Activated CD8-positive, alpha-beta T cell treated with anti-CD3 and anti-CD28 coated beads for 36 hours (primary cell): ENCODE data around the gene GPC6. TPM values are rescaled to one million over a fixed set of nuclear protein-coding genes. Genes with fewer than 3 reads are reported as not detected.

Source experiments
- ATAC-seq: fragments of 200-7000 bp; cut with Tn5 transposase; one replicate; pipeline ENCODE4 v1.10.0; 2021; ENCODE audit warnings: mild to moderate bottlenecking, moderate library complexity
- CTCF ChIA-PET: fragments of 350-600 bp; sonication (Branson Sonifier 250); formaldehyde crosslinking; loops from one replicate; lab custom pipeline; 2021; ENCODE audit warnings: antibody characterized with exemption; lab: Charles Lee
- POLR2A ChIA-PET: fragments of 350-600 bp; sonication (Branson Sonifier 250); formaldehyde crosslinking; loops from one replicate; lab custom pipeline; 2021; ENCODE audit warnings: antibody characterized with exemption; lab: Charles Lee
- DNase-seq: peaks from one replicate; pipeline ENCODE4 v3.0.0-alpha.2; 2020
- H3K27ac Mint-ChIP-seq: one replicate; pipeline ENCODE4 v1.8.0; 2021; ENCODE audit warnings: mild to moderate bottlenecking, mixed read lengths
- H3K27me3 Mint-ChIP-seq: one replicate; pipeline ENCODE4 v1.8.0; 2021; ENCODE audit warnings: mixed read lengths
- H3K36me3 Mint-ChIP-seq: one replicate; pipeline ENCODE4 v1.8.0; 2021; ENCODE audit warnings: low read depth, mixed read lengths
- H3K4me1 Mint-ChIP-seq: one replicate; pipeline ENCODE4 v1.8.0; 2021; ENCODE audit warnings: low read depth, mixed read lengths
- H3K4me3 Mint-ChIP-seq: one replicate; pipeline ENCODE4 v1.8.0; 2021; ENCODE audit warnings: mild to moderate bottlenecking, moderate library complexity, mixed read lengths
- H3K9me3 Mint-ChIP-seq: one replicate; pipeline ENCODE4 v1.8.0; 2021; ENCODE audit warnings: mixed read lengths
- intact Hi-C: fragments of 100-400 bp; cut with micrococcal nuclease; formaldehyde crosslinking; loops from one replicate; pipeline ENCODE4 v1.10.0; 2022
- total RNA-seq, 2 experiments: library from RNA; stranded (reverse); gene quantifications; one replicate each; pipeline ENCODE4 v1.2.3, GENCODE V29; 2021
- TF ChIP-seq, protein P1 (sequence below): fragments of 200-600 bp; IDR thresholded peaks from one replicate; pipeline ENCODE4 v1.8.0; 2022; ENCODE audit warnings: antibody characterized with exemption, mild to moderate bottlenecking

GPC6 gene
- total RNA-seq, 2 experiments from 2014 or later, result not detected

DNA sequence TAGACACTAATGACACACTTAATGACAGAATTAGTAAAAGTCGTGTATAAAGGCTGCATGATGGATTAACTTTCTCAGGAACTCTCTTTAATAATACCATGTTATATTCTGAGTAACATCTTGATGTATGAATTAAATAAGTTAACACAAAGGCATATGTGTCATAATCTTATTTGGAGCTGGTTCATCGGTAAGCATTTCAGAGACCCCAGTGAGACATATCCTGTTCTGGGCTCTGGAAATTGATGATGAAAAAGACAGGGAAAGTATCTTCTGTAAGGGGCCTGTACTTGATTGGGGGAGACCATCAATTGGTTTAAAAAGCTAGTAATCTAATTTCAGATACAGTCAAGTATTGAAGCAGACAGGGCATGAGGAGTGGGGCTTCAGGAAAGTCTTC lies 547.9 kb downstream of the GPC6 start:
- TF ChIP-seq, protein P1, sequence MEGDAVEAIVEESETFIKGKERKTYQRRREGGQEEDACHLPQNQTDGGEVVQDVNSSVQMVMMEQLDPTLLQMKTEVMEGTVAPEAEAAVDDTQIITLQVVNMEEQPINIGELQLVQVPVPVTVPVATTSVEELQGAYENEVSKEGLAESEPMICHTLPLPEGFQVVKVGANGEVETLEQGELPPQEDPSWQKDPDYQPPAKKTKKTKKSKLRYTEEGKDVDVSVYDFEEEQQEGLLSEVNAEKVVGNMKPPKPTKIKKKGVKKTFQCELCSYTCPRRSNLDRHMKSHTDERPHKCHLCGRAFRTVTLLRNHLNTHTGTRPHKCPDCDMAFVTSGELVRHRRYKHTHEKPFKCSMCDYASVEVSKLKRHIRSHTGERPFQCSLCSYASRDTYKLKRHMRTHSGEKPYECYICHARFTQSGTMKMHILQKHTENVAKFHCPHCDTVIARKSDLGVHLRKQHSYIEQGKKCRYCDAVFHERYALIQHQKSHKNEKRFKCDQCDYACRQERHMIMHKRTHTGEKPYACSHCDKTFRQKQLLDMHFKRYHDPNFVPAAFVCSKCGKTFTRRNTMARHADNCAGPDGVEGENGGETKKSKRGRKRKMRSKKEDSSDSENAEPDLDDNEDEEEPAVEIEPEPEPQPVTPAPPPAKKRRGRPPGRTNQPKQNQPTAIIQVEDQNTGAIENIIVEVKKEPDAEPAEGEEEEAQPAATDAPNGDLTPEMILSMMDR, result no peak
- ATAC-seq (no peak), DNase-seq (no peak)
- intact Hi-C loops, result no loop called here
- Mint-ChIP-seq H3K9me3 (no peaks in the 10 kb centered on the region), H3K27me3 (no peaks in the 10 kb centered on the region), H3K36me3 (no peaks in the 10 kb centered on the region), H3K4me1 (no peaks in the 10 kb centered on the region), H3K4me3 (no peak overlapping the region), H3K27ac (no peak overlapping the region)
- ChIA-PET CTCF (no interaction called here), POLR2A (no interaction called here)

DNA sequence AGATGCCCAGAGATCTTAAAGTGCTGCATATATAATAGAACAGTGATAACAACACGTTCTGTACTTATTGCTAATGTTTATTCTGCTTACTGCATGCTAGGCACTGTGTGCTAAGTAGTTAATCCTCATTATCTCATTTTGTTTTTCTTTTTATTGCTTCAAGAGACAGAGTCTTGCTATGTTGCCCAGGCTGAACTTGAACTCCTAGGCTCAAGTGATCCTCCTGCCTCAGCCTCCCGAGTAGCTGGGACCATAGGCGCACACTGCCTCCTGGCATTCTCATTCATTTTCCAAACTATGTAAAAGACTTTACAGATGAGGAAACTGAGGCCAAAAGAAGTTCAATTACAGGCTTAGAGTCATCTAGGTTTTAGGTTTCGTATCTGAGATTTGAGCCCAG lies 548.4 kb downstream of the GPC6 start:
- no peaks in the 10 kb centered on the region for H3K36me3 Mint-ChIP-seq
- no peaks in the 10 kb centered on the region for H3K9me3 Mint-ChIP-seq
- no peak overlapping the region for H3K4me3 Mint-ChIP-seq
- no peak overlapping the region for H3K27ac Mint-ChIP-seq
- TF ChIP-seq, protein P1, result no peak
- intact Hi-C loops, result no loop called here
- DNase-seq, result no peak
- ChIA-PET POLR2A (no interaction called here), CTCF (no interaction called here)
- ATAC-seq, result no peak
- H3K4me1 Mint-ChIP-seq, result no peaks in the 10 kb centered on the region
- no peaks in the 10 kb centered on the region for H3K27me3 Mint-ChIP-seq

DNA sequence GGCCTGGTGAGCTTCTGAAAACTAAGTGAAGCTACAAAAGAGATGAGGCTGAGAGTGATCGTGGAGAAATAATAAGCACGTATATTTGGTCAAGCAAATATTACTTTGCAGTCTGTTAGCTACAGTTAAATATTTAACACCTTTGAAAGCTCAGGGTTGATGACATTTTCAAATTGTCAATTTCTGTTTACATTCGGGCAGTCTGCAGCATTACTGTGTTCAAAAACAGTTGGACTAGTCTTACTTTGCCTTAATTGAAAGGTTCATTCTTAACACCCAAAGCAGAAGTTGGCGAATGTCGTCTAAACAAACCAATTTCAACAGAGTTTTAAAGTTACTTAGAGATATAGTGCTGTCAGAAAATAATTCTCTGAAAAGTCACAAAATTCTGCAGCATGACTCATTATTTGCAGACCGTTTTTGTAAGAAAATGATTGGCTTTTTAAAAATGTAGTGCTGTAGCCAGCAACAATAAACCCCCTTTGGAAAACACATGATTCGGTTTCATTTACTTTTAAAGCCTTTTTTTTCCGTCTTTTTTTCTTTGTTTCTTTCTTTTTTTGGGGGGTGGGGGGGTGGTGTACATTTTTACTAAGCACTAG lies 549.0 kb downstream of the GPC6 start:
- Mint-ChIP-seq H3K27me3 (no peaks in the 10 kb centered on the region), H3K27ac (no peak overlapping the region), H3K4me3 (no peak overlapping the region), H3K36me3 (no peaks in the 10 kb centered on the region), H3K4me1 (no peaks in the 10 kb centered on the region), H3K9me3 (no peaks in the 10 kb centered on the region)
- intact Hi-C loops, result no loop called here
- TF ChIP-seq, protein P1, result no peak
- ChIA-PET CTCF (no interaction called here), POLR2A (no interaction called here)
- ATAC-seq (no peak), DNase-seq (no peak)

DNA sequence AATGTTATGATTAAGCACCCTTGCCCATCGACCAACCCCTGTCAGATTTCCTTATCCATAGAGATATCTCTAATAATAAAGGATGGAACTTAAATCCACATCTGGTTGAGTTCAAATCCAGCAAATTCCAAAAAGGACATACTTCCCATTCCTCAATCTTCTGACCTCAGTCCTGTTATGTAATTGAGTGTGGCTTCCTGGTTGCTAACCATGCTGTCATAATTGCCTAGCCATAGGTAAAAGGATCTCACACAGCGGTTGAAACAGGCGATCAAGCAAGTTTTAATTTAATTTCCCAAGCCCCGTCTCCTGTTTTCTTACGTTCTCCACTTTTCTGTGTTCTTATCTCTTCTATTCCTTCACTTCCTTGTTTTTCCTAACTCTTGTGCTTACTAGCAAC lies 550.3 kb downstream of the GPC6 start:
- TF ChIP-seq, protein P1, result no peak
- Mint-ChIP-seq H3K9me3 (no peaks in the 10 kb centered on the region), H3K36me3 (no peaks in the 10 kb centered on the region), H3K27ac (no peak overlapping the region), H3K27me3 (peaks cover under 1% of the 10 kb centered on the region), H3K4me1 (no peaks in the 10 kb centered on the region), H3K4me3 (no peak overlapping the region)
- intact Hi-C loops, result no loop called here
- ATAC-seq, result no peak
- CTCF ChIA-PET, result no interaction called here
- POLR2A ChIA-PET, result no interaction called here
- DNase-seq, result no peak

DNA sequence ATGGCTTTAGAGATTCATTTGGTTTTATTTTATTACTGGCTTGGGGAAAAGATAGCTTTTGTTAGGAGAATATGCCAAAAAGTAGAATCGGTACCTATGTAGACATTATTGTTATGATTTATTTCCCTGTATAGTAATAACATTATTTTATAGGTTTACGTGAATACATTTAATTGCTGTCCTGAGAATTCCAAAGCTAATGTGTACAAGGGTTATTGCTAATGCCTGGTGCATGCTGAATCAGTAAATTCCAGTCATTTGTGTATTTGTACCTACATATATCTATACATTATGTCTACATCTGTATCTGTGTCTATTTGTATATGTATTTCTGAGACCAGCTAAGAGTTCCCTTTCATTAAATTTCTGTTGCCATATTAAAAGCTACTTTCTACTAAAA lies 550.9 kb downstream of the GPC6 start:
- H3K9me3 Mint-ChIP-seq, result no peaks in the 10 kb centered on the region

More for the DNA sequence above, 550.9 kb downstream of the GPC6 start:
- no peaks in the 10 kb centered on the region for H3K36me3 Mint-ChIP-seq
- ATAC-seq (no peak), DNase-seq (no peak)
- ChIA-PET CTCF (no interaction called here), POLR2A (no interaction called here)
- intact Hi-C loops, result no loop called here
- H3K4me3 Mint-ChIP-seq, result no peak overlapping the region
- no peak overlapping the region for H3K27ac Mint-ChIP-seq
- peaks cover 2% of the 10 kb centered on the region for H3K27me3 Mint-ChIP-seq
- TF ChIP-seq, protein P1, result no peak
- no peaks in the 10 kb centered on the region for H3K4me1 Mint-ChIP-seq
